Peyer's patch (tissue), 4 donors: Measurements from ENCODE around the gene UBR3. TPM values are rescaled to one million over a fixed set of nuclear protein-coding genes. Genes with fewer than 3 reads are reported as not detected.

Source experiments
- DNase-seq, 3 donors: peaks; one replicate each; pipeline ENCODE4 v3.0.0-alpha.2; 2017 to 2019
- H3K27ac ChIP-seq, 4 donors: fragments of 200-600 bp; sonication (generic); one replicate each; pipeline ENCODE4 v1.5.1; 2016 to 2019
- H3K27me3 ChIP-seq, 2 donors: fragments of 200-600 bp; sonication (generic); one replicate each; pipeline ENCODE4 v1.5.1; 2019
- H3K36me3 ChIP-seq, 3 donors: fragments of 200-600 bp; sonication (generic); one replicate each; pipeline ENCODE4 v1.5.1; 2016 to 2019
- H3K4me1 ChIP-seq, 4 donors: fragments of 200-600 bp; sonication (generic); one replicate each; pipeline ENCODE4 v1.5.1; 2016 to 2019
- H3K4me3 ChIP-seq, 4 donors: fragments of 200-600 bp; sonication (generic); 1 replicate in 3 of 4; 2 replicates in 1 of 4; pipeline ENCODE4 v1.5.1; 2016 to 2019; ENCODE audit warnings: mild to moderate bottlenecking in 1 of 4
- H3K9me3 ChIP-seq, 4 donors: fragments of 200-600 bp; sonication (generic); one replicate each; pipeline ENCODE4 v1.5.1; 2016 to 2019; ENCODE audit warnings: mild to moderate bottlenecking in 1 of 4
- POLR2A ChIP-seq, 2 donors: fragments of 450-650 bp; IDR thresholded peaks; one replicate each; pipeline ENCODE4 v1.5.1; 2017; ENCODE audit warnings: antibody characterized with exemption in 2 of 2, mild to moderate bottlenecking in 2 of 2, moderate library complexity in 2 of 2
- total RNA-seq, 4 donors: library from RNA; depleted of rRNA; stranded (reverse); fragments of >200 nt; gene quantifications; one replicate each; pipeline ENCODE4 v1.1.0, GENCODE V29; 2016
- TF ChIP-seq, protein P1 (sequence below), 6 experiments: fragments of 450-650 bp in 4 of 6; fragments of 200-600 bp in 2 of 6; sonication (generic) in 1 of 6; IDR thresholded peaks; one replicate each; pipeline ENCODE4 v1.5.1; 2017 to 2019; ENCODE audit warnings: antibody characterized with exemption in 6 of 6, mild to moderate bottlenecking in 3 of 6, moderate library complexity in 1 of 6

The UBR3 gene
- total RNA-seq, 4 donors from 2014 or later: 45.4 to 90.0 (median 72.4) TPM

- no peak overlapping the region for H3K27ac ChIP-seq
- no peak for DNase-seq
- H3K9me3 ChIP-seq: no peaks in the 10 kb centered on the region
- no peaks in the 10 kb centered on the region for H3K4me1 ChIP-seq
- TF ChIP-seq, protein P1, sequence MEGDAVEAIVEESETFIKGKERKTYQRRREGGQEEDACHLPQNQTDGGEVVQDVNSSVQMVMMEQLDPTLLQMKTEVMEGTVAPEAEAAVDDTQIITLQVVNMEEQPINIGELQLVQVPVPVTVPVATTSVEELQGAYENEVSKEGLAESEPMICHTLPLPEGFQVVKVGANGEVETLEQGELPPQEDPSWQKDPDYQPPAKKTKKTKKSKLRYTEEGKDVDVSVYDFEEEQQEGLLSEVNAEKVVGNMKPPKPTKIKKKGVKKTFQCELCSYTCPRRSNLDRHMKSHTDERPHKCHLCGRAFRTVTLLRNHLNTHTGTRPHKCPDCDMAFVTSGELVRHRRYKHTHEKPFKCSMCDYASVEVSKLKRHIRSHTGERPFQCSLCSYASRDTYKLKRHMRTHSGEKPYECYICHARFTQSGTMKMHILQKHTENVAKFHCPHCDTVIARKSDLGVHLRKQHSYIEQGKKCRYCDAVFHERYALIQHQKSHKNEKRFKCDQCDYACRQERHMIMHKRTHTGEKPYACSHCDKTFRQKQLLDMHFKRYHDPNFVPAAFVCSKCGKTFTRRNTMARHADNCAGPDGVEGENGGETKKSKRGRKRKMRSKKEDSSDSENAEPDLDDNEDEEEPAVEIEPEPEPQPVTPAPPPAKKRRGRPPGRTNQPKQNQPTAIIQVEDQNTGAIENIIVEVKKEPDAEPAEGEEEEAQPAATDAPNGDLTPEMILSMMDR (IDR thresholded peaks at IDR 0.05): no peak
- no peak for TF ChIP-seq POLR2A (IDR thresholded peaks at IDR 0.05)
- no peaks in the 10 kb centered on the region for H3K27me3 ChIP-seq
- no peak overlapping the region for H3K4me3 ChIP-seq
- peaks cover 0 to 4% (median 0%) of the 10 kb centered on the region in 3 donors for H3K36me3 ChIP-seq
Measured at GRCh38 chr2:170086117-170086688, 258.9 kb downstream of the UBR3 start.

DNA sequence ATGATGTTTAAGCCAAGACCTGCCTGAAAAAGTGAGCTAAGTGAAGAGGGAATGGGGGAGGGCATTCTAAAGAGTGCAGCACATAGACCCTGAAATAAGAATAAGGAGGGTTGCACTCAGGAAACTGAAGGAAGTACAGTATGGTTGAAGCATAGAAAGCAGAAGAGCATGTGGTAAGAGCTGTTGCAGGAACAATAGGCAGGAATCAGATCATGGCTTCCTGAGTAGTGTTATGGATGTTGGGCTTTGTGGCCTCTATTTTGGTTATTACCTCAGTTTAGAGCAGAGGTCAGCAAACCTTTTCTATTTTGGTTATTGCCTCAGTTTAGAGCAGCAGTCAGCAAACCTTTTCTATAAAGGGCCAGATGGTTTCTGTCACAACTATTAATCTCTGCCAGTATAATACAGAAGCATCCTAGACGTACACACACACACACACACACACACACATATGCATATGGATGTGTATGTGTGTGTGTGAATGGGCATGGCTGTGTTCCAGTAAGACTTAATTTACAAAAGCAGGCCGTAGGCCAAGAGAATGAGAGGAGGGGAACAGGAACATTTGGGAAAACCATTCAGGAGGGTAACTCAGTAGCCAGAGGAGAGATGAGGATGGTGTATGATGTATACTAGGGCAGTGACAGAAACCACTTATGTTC, 259.6 kb downstream of the UBR3 start:
- Histone ChIP-seq H3K4me3 (no peak overlapping the region), H3K27ac (no peak overlapping the region), H3K4me1 (no peaks in the 10 kb centered on the region), H3K36me3 (peaks cover 0 to 4% (median 0%) of the 10 kb centered on the region in 3 donors), H3K9me3 (no peaks in the 10 kb centered on the region), H3K27me3 (no peaks in the 10 kb centered on the region)
- TF ChIP-seq, protein P1 (IDR thresholded peaks at IDR 0.05): no peak
- TF ChIP-seq POLR2A (IDR thresholded peaks at IDR 0.05): no peak
- no peak for DNase-seq

GRCh38 chr2:170087413-170087793, 260.1 kb downstream of the UBR3 start:
- Histone ChIP-seq H3K4me1 (no peaks in the 10 kb centered on the region), H3K27ac (no peak overlapping the region), H3K9me3 (no peaks in the 10 kb centered on the region), H3K4me3 (no peak overlapping the region), H3K36me3 (no peaks in the 10 kb centered on the region), H3K27me3 (no peaks in the 10 kb centered on the region)
- no peak for TF ChIP-seq POLR2A (IDR thresholded peaks at IDR 0.05)
- TF ChIP-seq, protein P1 (IDR thresholded peaks at IDR 0.05): no peak
- no peak for DNase-seq

GRCh38 chr2:170088776-170089175, 261.5 kb downstream of the UBR3 start:
- no peaks in the 10 kb centered on the region for H3K4me1 ChIP-seq
- no peak for DNase-seq
- no peaks in the 10 kb centered on the region for H3K9me3 ChIP-seq
- H3K27ac ChIP-seq: no peak overlapping the region
- no peak overlapping the region for H3K4me3 ChIP-seq
- no peaks in the 10 kb centered on the region for H3K36me3 ChIP-seq
- no peaks in the 10 kb centered on the region for H3K27me3 ChIP-seq
- no peak for TF ChIP-seq POLR2A (IDR thresholded peaks at IDR 0.05)
- TF ChIP-seq, protein P1 (IDR thresholded peaks at IDR 0.05): no peak

DNA sequence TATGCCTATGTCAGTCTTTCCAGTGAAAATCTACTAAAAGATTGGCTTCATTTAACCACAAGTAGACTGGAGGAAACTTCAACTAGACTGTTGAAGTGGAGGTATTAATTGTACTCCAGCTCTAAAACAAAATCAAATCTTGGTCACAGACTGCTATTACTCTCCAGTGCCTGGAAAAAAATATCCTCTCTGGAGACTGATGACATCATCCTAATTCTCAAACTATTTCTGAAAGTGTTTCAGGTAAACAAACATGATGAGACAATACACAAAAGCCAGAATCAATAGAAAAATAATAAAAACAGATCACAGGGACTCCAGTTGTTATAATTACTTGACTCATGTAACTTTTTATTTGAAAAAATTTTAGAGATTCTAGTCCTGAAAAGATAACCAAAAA, 263.0 kb downstream of the UBR3 start:
- Histone ChIP-seq H3K9me3 (no peaks in the 10 kb centered on the region), H3K27me3 (no peaks in the 10 kb centered on the region), H3K27ac (no peak overlapping the region), H3K4me3 (no peak overlapping the region), H3K36me3 (no peaks in the 10 kb centered on the region), H3K4me1 (no peaks in the 10 kb centered on the region)
- TF ChIP-seq, protein P1 (IDR thresholded peaks at IDR 0.05): no peak
- no peak for TF ChIP-seq POLR2A (IDR thresholded peaks at IDR 0.05)
- no peak for DNase-seq
